Gastroesophageal sphincter (tissue), 3 donors: ENCODE measurements around the gene THSD4.

Experiments
- CTCF ChIP-seq, 4 experiments: fragments of 200-600 bp in 2 of 4; fragments of 450-650 bp in 2 of 4; sonication (generic) in 1 of 4; IDR thresholded peaks; one replicate each; pipeline ENCODE4 v1.5.1; 2017 to 2019; ENCODE audit warnings: antibody characterized with exemption in 4 of 4, mild to moderate bottlenecking in 2 of 4, moderate library complexity in 2 of 4
- EP300 ChIP-seq: sonication (generic); formaldehyde crosslinking; IDR thresholded peaks from one replicate; pipeline ENCODE4 v1.6.1; 2017; ENCODE audit warnings: antibody characterized with exemption, mild to moderate bottlenecking
- POLR2A ChIP-seq, 2 donors: fragments of 450-650 bp; IDR thresholded peaks; one replicate each; pipeline ENCODE4 v1.6.1; 2017; ENCODE audit warnings: antibody characterized with exemption in 2 of 2, mild to moderate bottlenecking in 2 of 2, moderate library complexity in 1 of 2
- POLR2AphosphoS5 ChIP-seq: sonication (generic); formaldehyde crosslinking; IDR thresholded peaks from one replicate; pipeline ENCODE4 v1.6.1; 2017; ENCODE audit warnings: antibody characterized with exemption

- no peak for TF ChIP-seq POLR2AphosphoS5
- no peak for TF ChIP-seq POLR2A (IDR thresholded peaks at IDR 0.05)
- TF ChIP-seq CTCF (IDR thresholded peaks at IDR 0.05) = no peak
- TF ChIP-seq EP300 = no peak
Measured at GRCh38 chr15:71502077-71502432, 386.8 kb downstream of the THSD4 start.
